Astrocyte of the hippocampus (primary cell): ENCODE data around the gene WDR46.

Experiments
- DNase-seq: peaks from one replicate; pipeline ENCODE4 v3.0.0; 2011; ENCODE audit warnings: low read depth, low spot score

The WDR46 gene

DNA sequence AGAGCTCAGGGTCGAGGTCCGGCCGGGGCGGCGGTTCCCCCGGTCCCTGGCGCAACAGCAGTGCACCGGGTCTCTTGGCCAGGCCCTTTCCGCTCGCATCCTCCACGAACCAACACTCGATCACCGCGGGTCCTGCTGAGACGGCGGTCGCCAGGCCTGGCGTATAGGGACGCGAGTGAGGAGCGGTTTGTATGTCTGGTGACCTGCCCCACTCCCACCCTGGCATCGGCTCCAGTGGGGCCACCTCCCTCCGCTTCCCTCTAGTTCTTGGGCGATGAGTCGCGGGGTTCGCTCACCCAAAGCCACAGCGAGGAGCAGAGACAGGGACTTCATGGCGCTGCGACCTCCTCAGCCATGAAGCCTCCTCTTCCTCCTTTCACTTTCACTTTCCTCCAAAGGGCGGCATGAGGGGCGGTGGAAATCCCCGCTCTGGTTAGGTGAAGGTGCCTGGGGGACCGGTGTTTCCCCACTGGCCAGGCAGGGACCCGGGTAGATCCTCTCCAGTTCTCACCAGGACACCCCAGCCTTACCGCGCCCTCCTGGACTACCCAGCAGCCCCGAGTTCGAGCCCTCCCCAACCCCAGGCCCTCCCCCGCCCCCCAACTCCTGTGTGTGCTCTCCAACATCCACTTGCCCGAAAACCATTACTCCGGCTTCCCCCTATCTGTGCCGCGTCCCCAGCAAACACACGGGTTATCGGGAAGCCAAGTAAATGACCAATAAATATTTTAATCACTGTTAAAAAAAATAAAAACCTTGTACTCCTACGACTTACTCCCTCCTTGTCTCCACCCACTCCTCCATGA is 24.9 kb upstream of the WDR46 start, which contains the start of gene TAPBP:
TAPBP (minus strand) TSS at position 370 of the 806 bp plus-strand sequence; CDS start at position 333, 37 bp downstream.
- DNase-seq, result peak; percentile 81

- peak; percentile 65 for DNase-seq
These were observed 24.2 kb upstream of the WDR46 start for GRCh38 chr6:33313105-33313708.

DNA sequence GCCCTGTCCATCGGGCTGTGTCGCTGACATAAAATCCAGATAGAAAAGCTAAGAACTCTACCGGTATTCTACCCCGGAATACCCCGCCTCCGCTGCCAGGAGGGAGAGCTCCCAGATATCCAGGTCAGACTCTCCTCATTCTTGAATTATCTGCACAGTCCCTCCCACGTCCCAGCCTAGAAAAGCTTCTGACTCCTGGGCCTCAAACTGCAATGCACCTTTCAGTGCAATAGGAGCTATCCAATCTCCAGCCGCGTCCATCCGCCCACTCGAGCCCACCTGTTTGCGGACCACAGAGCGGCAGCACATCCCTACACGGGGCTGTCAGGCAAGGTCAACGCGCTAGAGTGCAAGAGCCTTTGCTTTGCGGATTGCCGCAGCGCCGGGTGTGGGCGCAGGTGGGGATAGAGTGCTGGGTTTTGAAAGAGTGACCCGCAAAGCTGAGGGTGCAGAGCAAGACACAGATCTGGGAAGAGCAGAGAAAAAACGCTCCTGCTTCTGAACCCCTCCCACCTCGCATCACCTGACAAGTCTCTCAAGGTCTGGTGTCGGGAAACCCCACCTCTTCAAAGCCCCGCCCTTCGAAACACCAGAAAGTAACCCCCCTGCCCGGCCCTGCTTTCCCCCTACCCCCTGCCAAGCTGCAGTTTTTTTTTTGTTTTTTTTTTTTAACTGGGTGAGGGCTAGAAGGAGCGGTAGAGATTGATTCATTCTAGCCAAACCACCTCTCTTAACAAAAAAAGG is 23.5 kb upstream of the WDR46 start:
- DNase-seq, result peak; percentile 83

GRCh38 chr6:33306356-33306755 is 17.3 kb upstream of the WDR46 start:
- no peak for DNase-seq

- no peak for DNase-seq
These were observed 16.0 kb upstream of the WDR46 start for GRCh38 chr6:33305052-33305451.

DNA sequence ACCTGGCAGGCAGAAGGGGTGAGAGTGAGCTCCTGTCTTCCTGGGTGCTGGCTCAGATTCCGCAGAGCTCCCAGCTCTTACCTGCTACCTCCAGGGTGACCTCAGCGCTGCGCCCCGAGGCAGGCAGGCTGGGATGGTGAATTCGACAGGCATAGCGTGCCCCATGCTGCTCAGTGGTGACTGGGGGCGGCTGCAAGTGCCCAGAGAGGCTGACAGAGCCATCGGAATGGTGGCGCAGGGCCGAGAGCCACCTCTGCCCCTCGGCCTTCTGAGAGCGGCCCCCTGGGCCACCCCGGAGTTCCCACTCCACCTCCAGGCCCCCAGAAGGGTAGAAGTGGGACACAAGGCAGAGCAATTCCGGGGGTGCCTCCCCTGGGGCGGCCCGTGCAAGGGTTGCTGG is 15.2 kb upstream of the WDR46 start:
- DNase-seq, result no peak

DNA sequence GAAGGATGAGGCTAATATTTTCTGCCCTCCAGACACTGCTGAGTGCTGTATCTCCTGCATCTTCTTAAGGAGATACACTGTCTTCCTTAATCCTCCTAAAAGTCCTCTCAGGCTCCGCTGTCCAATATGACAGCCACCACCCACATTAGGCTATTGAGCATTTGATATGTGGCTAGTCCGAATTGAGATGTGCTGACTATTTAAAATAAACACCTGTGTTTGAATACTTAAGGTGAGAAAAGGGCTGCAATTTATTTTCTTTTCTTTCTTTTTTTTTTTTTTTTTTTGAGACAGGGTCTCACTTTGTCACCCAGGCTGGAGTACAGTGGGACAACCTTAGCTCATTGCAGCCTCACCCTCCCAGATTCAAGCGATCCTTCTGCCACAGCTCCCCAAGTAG is 12.8 kb upstream of the WDR46 start:
- DNase-seq, result no peak

GRCh38 chr6:33299237-33299944 is 10.4 kb upstream of the WDR46 start:
- peak; percentile 97 for DNase-seq

DNA sequence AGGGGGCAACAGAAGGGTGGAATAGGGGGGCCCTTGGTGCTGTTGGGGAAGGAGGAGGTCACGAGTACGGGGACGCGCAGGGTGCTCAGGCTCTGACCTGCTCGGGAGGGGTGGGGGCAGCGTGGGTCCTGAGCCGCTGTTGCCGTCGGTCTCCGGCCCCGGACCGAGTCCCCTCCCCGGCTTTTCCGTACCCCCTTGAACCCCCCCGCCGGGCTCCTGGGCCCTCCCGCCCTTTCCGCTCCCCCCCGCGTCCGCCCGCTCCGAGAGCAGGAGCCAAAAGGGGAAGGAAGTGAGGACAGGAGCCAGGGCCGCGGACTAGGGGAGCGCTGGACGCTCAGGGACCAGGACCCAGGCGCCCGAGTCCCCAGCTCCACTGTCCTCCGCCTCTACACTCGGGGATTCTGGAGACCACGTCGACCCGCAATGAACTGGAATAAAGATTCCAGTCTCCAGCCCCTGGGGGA is 9.8 kb upstream of the WDR46 start, which contains the start of gene RGL2:
RGL2 (minus strand) TSS at position 170 of the 464 bp plus-strand sequence. CDS start 332 bp downstream, outside the sequence.
- DNase-seq, result peak; percentile 80

DNA sequence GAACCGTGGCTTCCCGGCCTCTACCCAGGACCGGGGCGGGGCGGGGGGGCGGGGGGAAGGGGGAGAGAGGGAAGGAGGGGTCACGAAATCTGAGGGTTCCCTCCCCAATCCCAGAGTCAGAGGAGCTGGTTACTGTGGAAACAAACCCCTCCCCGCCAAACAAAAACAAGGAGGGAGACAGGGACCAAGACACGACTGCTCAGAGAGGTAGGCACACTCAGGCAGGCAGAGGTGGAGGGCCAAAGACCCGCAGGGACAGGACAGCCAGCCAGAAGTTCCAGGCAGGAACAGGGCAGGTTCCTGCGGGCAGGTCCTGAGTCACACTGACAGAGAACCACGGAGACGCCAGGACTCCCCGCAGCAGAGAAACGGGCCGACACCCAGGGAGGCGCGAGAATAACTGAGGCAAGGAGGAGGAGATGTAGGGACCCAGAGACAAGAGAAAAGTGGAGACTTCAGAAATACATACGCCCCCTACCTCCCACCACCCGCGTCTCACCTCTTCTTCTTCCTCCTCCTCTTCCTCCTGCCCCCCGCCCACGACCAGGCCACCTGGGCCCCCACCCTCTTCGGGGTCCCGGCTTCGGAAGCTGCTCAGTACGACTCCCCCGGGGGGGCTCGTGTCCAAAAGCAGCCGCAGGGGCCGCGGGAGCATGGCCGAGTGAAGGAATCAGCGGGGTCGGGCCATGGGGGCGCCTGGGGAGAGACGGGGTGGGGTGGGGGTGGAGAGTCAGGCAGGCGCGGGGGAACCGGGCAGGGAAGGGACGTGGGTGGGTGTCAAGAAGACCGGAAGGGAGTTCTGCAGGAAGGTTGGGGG is 9.1 kb upstream of the WDR46 start:
- peak; percentile 79 for DNase-seq

GRCh38 chr6:33297406-33297955 is 8.4 kb upstream of the WDR46 start:
- DNase-seq, result peak; percentile 53

DNA sequence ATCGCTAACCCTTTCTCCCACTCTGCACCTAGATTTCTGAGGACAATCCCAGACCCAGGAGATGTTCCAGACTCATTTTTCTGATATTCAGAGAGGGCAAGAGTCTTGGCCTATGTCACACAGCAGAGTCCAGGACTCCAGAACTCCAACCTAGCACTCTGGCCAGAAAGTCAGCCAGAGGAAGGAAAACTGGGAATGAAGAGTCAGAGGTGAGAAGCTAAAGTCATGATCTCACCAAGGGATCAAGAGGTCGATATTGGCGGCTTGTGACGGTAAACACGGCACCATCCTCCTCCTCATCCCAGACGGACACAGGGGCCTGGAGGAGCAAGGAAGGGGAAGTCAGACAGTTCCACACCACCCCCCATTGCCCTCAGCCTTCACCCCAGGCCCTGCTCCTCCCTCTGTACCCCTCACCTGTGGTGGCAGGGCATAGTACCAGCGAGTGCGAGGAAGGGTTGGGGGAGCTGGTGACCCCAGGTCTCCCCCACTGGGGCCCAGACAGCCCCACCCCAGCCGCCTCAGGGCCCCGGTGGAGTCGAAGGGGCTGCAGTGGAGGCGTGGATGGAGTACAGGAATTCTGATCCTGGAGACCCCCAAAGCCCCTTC is 7.9 kb upstream of the WDR46 start:
- no peak for DNase-seq

DNA sequence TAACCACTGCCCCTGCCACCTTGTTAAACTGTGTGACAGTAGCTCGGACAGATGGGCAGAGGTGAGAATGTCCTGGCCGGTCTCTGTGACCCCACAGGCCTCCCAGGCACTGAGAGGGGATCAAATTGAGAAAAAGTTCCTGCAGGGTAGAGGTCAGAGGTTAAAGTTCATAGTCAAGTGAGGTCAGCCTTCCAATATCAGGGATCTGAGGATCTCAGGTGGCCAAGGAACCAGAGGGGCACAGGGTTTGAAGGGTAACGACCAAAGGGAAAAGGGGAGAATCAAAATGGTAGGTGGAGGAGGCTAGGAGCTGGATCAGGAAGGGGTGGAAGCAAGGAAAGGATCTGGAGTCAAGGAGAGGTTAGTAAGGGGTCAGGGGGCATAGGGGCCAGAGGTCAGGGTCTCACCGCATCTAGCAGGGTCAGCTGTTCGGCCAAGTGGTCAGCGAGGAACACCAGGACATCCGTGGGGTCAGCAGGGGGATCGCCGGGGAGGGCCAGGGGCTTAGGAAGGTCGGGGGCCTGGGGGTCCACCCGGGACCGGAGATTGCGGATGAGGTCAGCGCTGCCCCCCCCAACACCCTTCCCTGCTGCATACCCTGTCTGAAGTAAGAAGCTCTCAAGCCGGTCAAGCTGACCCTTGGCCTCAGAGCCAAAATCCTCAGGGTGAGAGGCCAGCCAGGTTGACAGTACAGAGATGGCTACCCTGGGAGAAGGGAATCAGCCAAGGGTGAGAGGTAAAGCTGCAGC is 6.8 kb upstream of the WDR46 start:
- no peak for DNase-seq

DNA sequence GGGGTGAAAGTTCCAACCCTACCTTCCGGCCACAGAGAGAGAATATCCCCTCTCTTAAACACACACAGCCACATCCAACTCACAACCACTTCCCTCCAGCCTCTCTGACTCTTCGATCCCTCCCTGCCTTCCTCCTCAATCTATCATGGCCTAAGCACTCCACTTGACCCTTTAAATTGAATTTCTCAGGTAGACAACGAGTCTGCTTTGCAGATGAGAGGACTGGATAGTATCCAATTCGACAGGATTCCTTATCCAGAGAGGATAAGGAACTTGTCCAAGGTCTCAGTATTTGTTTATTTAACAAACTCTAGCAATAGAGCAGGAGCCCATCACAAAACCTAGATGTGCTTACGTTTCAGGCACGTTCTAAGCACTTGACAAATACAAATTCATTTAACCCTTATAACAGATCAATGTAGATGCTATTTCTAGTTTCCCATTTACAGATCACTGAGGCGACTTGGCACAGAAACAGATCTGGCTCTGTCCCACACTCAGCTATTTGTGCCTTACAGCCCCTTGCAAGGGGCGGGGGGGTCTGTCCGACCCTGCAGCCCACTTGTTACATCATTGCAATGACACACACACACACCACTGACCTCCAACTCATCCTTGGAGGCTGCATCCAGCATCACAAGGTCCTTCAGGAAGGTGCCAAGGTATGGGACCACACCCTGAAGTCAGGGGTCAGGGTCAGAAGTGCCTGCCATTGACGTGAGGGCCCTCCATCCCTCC is 5.2 kb upstream of the WDR46 start:
- no peak for DNase-seq

DNA sequence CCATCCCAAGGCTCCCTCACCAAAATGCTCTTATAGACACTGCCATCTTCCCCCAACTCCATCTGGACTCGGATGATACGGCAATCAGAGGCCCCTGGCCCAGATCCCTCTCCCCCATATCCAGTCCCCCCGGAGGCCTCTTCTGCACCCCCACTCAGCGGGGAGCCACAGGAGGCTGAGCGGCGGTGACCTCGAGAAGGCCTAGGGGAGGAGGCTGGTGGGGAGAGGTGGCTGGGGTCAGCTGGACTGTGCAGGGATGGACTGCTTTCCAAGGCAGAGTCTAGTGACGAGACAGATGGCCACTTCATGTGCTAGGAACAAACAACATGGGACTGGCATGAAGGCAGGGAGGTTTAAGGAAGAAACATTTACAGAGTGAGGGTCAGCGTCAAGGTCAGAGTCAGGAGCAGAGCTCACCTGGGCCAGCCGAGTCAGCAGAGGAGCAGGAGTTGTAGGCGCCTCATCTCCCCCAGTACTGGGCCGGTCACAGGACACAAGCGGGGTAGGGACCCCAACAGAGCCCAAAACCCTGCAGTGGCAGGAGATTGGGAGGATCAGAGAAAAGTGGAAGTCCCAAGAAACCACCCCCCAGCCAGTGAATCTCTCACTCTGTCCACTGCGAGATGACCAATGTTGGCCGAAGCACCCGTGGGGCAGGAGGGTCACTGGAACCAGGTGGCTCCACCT is 4.1 kb upstream of the WDR46 start:
- DNase-seq, result no peak

GRCh38 chr6:33290459-33290858 is 1.4 kb upstream of the WDR46 start:
- no peak for DNase-seq

- no peak for DNase-seq
These were observed 811 bp upstream of the WDR46 start for GRCh38 chr6:33289784-33290315.
